ENCODE data around the gene LIN52. TPM values are rescaled to one million over a fixed set of nuclear protein-coding genes. Genes with fewer than 3 reads are reported as not detected.

Gene LIN52
- total RNA-seq, 1 donor = 10.0 TPM

DNA sequence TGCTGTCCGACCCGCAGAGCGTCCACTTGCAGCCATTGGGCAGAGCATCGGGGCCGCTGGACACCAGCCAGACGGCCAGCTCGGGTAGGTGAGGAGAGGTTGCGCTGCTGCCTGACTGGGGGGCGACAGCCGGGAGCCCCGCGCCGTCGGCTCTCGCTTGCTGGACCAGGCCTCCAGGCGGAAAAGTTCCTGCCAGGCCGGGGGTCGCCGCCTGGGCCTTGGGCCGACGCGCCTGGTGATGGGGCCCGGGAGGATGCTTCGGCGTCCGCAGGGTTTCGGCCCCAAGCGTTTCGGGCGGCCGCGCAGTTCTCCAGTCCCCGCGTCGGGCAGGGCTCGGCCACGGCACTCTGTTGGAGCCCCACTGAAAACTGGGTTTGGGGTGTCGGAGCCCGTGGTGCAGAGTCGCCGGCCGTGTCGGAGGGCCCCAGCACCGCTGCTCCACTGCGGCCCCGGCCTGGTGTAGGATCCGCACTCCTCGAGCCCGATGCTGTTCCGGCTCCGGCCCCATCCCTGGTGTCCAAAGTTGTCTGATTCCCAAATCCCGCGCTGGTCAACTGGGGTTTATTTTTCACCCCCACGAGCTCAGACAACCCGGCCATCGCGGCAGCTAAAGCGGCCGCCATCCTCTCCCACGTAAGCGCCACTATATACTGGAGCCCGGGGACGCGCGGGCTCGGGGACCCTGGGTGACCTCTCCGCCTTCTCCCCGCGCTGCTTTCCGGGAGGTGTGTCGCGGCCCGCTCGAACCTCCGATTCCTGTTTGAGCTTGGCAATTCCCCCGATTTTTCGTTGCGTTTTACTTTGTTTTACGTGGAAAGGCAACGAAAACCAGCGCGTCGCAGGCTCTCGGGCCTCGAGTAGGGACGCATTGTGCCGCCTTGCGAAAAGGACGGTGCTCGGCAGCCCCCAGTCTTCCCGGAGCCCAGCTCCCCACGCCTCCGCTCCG, 155.4 kb downstream of the LIN52 start:
- no peak overlapping the region for H3K4me3 ChIP-seq (ENCODE audit: low read depth, low read length)
- peak; percentile 10 for DNase-seq (ENCODE audit: low read depth)
- TF ChIP-seq, protein P1, sequence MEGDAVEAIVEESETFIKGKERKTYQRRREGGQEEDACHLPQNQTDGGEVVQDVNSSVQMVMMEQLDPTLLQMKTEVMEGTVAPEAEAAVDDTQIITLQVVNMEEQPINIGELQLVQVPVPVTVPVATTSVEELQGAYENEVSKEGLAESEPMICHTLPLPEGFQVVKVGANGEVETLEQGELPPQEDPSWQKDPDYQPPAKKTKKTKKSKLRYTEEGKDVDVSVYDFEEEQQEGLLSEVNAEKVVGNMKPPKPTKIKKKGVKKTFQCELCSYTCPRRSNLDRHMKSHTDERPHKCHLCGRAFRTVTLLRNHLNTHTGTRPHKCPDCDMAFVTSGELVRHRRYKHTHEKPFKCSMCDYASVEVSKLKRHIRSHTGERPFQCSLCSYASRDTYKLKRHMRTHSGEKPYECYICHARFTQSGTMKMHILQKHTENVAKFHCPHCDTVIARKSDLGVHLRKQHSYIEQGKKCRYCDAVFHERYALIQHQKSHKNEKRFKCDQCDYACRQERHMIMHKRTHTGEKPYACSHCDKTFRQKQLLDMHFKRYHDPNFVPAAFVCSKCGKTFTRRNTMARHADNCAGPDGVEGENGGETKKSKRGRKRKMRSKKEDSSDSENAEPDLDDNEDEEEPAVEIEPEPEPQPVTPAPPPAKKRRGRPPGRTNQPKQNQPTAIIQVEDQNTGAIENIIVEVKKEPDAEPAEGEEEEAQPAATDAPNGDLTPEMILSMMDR (IDR thresholded peaks at IDR 0.05; ENCODE audit: insufficient read depth, low read length) = no peak

DNA sequence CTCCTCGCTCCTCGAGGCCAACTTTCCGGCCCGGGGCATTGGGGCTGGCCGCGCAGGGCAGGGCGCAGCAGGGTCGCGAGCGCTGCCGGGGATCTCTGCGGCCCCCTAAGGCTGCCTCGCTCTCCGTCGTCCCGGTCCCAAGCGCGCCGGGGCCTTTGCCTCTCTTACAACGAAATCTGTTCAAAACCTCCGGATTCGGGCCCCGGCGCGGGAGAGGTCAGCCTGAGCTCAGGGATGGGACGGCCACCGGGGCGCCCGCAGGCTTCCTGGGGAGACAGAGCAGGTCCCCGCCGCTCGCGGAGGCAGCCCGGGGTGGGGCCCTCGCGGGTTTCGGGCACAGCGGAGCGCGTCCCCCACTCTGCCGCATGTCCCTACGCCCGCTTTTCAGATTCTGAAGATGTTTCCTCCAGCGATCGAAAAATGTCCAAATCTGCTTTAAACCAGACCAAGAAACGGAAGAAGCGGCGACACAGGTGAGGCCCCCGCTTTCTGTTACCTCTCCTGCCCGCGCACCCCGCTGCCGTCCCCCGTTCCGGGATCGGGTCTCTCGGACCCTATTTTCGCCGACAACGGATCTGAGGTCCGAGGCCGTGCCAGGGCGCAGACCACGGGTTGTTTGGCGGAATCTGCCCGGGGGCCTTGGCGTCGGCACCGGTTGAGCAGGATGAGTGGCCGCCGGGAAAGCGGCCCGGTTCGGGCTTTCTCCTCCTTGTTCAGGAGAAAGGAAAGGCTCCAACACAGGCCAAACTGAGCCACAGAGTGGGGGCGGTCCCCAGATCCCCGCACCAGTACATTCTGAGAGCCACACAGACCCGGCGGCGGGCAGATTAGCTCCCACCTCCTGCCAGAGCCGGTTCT, 156.3 kb downstream of the LIN52 start:
- H3K4me3 ChIP-seq (ENCODE audit: low read depth, low read length) = no peak overlapping the region
- TF ChIP-seq, protein P1 (IDR thresholded peaks at IDR 0.05; ENCODE audit: insufficient read depth, low read length) = no peak
- DNase-seq (ENCODE audit: low read depth) = peak; percentile 7

DNA sequence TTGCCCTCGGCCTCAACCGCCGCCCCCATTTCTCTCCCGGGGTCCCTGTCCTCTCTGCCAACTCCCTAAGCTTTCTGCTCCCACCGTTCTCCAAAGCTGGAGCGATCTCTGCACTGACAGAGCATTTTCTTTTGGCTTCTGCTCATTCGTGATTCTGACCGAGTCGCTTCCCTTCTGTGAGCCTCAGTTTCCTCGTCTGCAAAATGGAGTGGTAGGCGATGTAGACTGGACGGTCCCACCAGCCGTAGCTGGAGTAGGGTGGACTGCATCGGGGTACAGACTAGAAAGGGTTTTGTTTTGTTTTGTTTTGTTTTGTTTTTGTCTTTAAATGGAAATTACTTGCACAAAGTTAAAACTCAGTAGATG, 156.9 kb downstream of the LIN52 start:
- TF ChIP-seq, protein P1 (IDR thresholded peaks at IDR 0.05; ENCODE audit: insufficient read depth, low read length) = no peak
- H3K4me3 ChIP-seq (ENCODE audit: low read depth, low read length) = no peak overlapping the region
- DNase-seq (ENCODE audit: low read depth) = no peak

DNA sequence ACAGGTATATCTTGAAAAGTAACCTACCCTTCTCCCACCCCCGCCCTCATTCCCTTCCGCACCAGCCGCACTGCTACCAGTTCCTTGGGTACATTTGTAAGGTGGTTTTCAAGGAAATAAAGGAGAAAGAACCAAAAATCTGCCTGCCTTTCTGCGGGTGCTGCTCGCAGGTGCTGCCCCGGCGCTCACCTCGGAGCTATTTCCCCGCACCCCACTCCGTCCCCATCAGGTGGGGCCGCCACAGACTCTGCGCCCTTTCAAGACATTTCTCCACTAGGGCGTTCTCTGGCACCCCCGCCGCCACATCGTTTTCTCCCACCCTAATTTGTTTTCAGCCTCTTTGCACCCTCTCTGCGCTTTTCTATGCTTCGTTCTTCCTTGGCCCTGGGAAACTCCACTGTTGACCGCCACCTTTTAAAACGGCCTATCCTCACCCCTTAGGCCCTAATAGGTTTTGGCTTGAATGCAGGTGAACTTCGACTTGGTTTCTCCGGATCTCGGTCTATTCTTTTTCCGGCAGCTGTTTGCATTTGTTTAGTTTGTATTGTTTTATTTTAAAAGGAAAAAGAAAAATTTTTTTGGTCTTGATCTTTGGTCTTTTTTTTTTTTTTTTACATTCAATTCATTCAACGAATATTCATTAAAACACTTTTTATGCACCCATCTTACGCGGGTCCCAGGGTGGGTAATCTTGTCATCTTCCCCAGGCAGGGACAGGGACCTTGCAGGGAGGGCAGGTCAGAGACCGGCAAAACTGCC, 157.4 kb downstream of the LIN52 start:
- TF ChIP-seq, protein P1 (IDR thresholded peaks at IDR 0.05; ENCODE audit: insufficient read depth, low read length) = no peak
- no peak for DNase-seq (ENCODE audit: low read depth)
- H3K4me3 ChIP-seq (ENCODE audit: low read depth, low read length) = no peak overlapping the region

DNA sequence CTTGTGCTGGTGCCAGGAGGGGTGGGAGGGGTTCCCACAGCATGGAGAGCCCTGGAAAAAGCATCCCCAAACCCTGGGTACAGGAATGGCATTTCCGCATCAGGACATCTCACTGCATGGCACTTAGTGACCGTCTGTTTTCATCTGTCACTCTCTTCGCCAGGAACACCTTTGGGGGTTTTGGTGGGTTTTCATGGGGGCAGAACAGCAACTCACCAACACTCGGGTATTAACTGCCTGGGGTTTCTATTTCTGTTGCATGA, 158.0 kb downstream of the LIN52 start:
- no peak overlapping the region for H3K4me3 ChIP-seq (ENCODE audit: low read depth, low read length)
- TF ChIP-seq, protein P1 (IDR thresholded peaks at IDR 0.05; ENCODE audit: insufficient read depth, low read length) = no peak
- no peak for DNase-seq (ENCODE audit: low read depth)

DNA sequence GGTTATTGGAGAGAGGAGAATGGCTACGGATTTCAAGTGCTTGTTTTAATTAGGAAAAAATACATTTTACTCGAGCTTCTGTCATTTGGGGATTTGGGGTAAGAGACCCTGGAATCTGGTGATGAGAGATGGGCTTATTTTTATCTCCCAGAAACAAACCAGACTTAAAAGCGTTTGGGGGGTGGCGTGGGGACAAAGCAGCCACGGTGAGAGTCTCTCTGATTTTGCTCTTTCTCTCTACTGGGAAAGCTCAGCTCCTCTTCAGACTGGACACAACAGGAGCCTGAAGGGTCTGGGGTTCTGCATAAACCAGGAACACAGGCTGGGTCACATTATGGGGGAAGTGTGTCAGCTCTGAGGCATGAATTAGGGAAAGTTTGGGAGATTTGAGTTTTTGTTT, 158.3 kb downstream of the LIN52 start:
- no peak for DNase-seq (ENCODE audit: low read depth)
- TF ChIP-seq, protein P1 (IDR thresholded peaks at IDR 0.05; ENCODE audit: insufficient read depth, low read length) = no peak

More for the DNA sequence above, 158.3 kb downstream of the LIN52 start:
- H3K4me3 ChIP-seq (ENCODE audit: low read depth, low read length) = no peak overlapping the region
